Osteocyte (in vitro differentiated cells): Measurements from ENCODE around the gene PIAS2. TPM values are rescaled to one million over a fixed set of nuclear protein-coding genes. Genes with fewer than 3 reads are reported as not detected.
A peak's percentile ranks its signal among the peaks of the same experiment; 100 is the strongest.
"Not testable (repeated sequence)": the region's sequence is repeated elsewhere in the genome, so short reads cannot be mapped to it uniquely, and the experiment has no call there.

Source experiments
- DNase-seq: peaks from one replicate; pipeline ENCODE4 v3.0.0; 2021; ENCODE audit warnings: mixed read lengths; ENCODE audit not compliant: unreplicated experiment; ENCODE audit errors: extremely low spot score
- H3K27ac Mint-ChIP-seq: one replicate; pipeline ENCODE4 v1.8.0; 2021; ENCODE audit warnings: mild to moderate bottlenecking, mixed read lengths; ENCODE audit not compliant: unreplicated experiment
- H3K27me3 Mint-ChIP-seq: one replicate; pipeline ENCODE4 v1.8.0; 2021; ENCODE audit warnings: mixed read lengths; ENCODE audit not compliant: unreplicated experiment
- H3K36me3 Mint-ChIP-seq: one replicate; pipeline ENCODE4 v1.8.0; 2021; ENCODE audit warnings: mixed read lengths; ENCODE audit not compliant: unreplicated experiment
- H3K4me1 Mint-ChIP-seq: one replicate; pipeline ENCODE4 v1.8.0; 2021; ENCODE audit warnings: mixed read lengths; ENCODE audit not compliant: unreplicated experiment
- H3K4me3 Mint-ChIP-seq: one replicate; pipeline ENCODE4 v1.8.0; 2021; ENCODE audit warnings: mild to moderate bottlenecking, moderate library complexity, mixed read lengths; ENCODE audit not compliant: unreplicated experiment
- H3K9me3 Mint-ChIP-seq: one replicate; pipeline ENCODE4 v1.8.0; 2021; ENCODE audit warnings: mixed read lengths; ENCODE audit not compliant: unreplicated experiment
- CTCF ChIP-seq: fragments of 200-600 bp; sonication (generic); IDR thresholded peaks from 2 replicates; pipeline ENCODE4 v1.5.0; 2021; ENCODE audit warnings: antibody characterized with exemption, mild to moderate bottlenecking, moderate library complexity
- long read RNA-seq: library from polyadenylated mRNA; unstranded; transcript quantifications from one replicate; pipeline ENCODE4 v2.0.0, GENCODE V29; 2021
- total RNA-seq: library from RNA; stranded (reverse); gene quantifications from 2 replicates; pipeline ENCODE4 v1.2.1, GENCODE V29; 2021

PIAS2 gene
- total RNA-seq = 37.9 and 50.6 TPM in 2 replicates
- long read RNA-seq, full-length matches to known transcripts = 4 of 15 reads
- long read RNA-seq, partial matches to known transcripts = 9 of 15 reads
- long read RNA-seq, other reads (novel, unspliced or antisense) = 2 of 15 reads

- Mint-ChIP-seq H3K4me1 (peaks cover 30% of the 10 kb centered on the region), H3K36me3 (peaks cover 2% of the 10 kb centered on the region), H3K27ac (peak within 1 kb of the TSS; percentile 87), H3K9me3 (no peaks in the 10 kb centered on the region), H3K4me3 (peak within 1 kb of the TSS; percentile 84), H3K27me3 (no peaks in the 10 kb centered on the region)
- no peak for TF ChIP-seq CTCF
- DNase-seq = peak; percentile 94
Measured at GRCh38 chr18:46917108-46917802, at the start of gene PIAS2, which contains the start of gene KATNAL2. PIAS2 (minus strand) TSS chr18:46917507; CDS start chr18:46917345, 162 bp downstream. KATNAL2 (plus strand) TSS chr18:46917602; CDS start chr18:46946873, 29,271 bp downstream.

- H3K27ac Mint-ChIP-seq, H3K27me3 Mint-ChIP-seq, H3K4me1 Mint-ChIP-seq, DNase-seq, H3K36me3 Mint-ChIP-seq, H3K4me3 Mint-ChIP-seq, H3K9me3 Mint-ChIP-seq: not testable (repeated sequence)
Measured at GRCh38 chr18:46966266-46966665, 49.0 kb upstream of the PIAS2 start.

GRCh38 chr18:46964579-46965293, 47.4 kb upstream of the PIAS2 start:
- H3K27me3 Mint-ChIP-seq, DNase-seq: not testable (repeated sequence)

GRCh38 chr18:46963656-46964578, 46.6 kb upstream of the PIAS2 start:
- not testable (repeated sequence) for H3K27me3 Mint-ChIP-seq, H3K9me3 Mint-ChIP-seq, H3K4me3 Mint-ChIP-seq, H3K27ac Mint-ChIP-seq, H3K36me3 Mint-ChIP-seq, DNase-seq, H3K4me1 Mint-ChIP-seq

More at GRCh38 chr18:46964579-46965293, 47.4 kb upstream of the PIAS2 start:
- not testable (repeated sequence) for H3K4me3 Mint-ChIP-seq, H3K4me1 Mint-ChIP-seq, H3K9me3 Mint-ChIP-seq, H3K36me3 Mint-ChIP-seq, H3K27ac Mint-ChIP-seq

GRCh38 chr18:46958209-46958608, 40.9 kb upstream of the PIAS2 start:
- no peak for TF ChIP-seq CTCF
- Mint-ChIP-seq H3K4me1 (peaks cover 2% of the 10 kb centered on the region), H3K27me3 (no peaks in the 10 kb centered on the region), H3K27ac (no peak overlapping the region), H3K36me3 (peaks cover 7% of the 10 kb centered on the region), H3K4me3 (no peak overlapping the region), H3K9me3 (peaks cover 5% of the 10 kb centered on the region)
- no peak for DNase-seq

- Mint-ChIP-seq H3K27me3 (no peaks in the 10 kb centered on the region), H3K4me1 (peaks cover 4% of the 10 kb centered on the region), H3K9me3 (no peaks in the 10 kb centered on the region), H3K4me3 (no peak overlapping the region), H3K36me3 (peaks cover 3% of the 10 kb centered on the region), H3K27ac (no peak overlapping the region)
- no peak for TF ChIP-seq CTCF
- DNase-seq = no peak
Measured at GRCh38 chr18:46953195-46953594, 35.9 kb upstream of the PIAS2 start.
